GDM1 (cell line): ENCODE measurements around the gene ZNF750.

Source experiments
- DNase-seq: peaks from one replicate; lab custom pipeline; 2025; lab: John Stamatoyannopoulos, UW

ZNF750 gene

DNA sequence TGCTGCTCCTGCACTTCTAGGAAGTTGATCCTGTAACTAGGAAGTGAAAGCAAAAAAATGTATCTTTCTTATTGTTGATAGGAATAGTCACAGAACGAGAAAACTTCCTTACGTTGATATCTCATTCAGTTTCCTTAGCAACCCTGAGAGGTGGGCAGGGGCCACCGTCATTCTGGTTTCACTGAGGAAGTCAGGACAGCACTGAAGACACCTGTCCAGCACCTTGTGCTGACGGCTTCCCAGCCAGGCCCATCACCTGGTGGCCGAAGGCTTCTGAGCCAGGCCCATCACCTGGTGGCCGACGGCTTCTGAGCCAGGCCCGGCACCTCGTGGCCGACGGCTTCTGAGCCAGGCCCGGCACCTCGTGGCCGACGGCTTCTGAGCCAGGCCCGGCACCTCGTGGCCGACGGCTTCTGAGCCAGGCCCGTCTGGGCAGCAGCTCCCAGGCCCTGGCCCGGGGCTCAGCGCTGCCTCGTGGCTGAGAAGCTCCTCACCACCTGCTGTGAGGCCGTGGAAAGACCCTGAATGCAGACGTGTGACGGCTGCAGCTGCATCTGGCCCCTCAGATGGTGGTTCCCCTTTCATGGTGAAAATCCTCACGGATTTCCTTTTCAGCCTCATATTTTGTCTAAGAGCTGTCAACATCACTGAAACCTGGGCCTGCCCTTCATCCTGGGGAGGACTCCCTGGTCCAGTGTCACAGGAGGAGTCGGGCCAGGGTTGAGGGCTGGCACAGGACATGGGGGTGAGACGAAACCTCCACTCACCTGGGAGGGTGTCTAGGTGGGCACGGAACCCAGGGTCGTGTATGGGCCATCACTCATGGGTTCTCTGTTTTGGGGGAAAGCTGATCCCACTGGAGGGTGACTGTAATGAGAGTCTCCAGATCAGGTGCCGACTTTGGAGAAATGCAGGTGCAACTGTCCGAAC, 33.0 kb upstream of the ZNF750 start:
- no peak for DNase-seq

- DNase-seq = no peak
Measured at GRCh38 chr17:82871776-82872561, 32.1 kb upstream of the ZNF750 start.

DNA sequence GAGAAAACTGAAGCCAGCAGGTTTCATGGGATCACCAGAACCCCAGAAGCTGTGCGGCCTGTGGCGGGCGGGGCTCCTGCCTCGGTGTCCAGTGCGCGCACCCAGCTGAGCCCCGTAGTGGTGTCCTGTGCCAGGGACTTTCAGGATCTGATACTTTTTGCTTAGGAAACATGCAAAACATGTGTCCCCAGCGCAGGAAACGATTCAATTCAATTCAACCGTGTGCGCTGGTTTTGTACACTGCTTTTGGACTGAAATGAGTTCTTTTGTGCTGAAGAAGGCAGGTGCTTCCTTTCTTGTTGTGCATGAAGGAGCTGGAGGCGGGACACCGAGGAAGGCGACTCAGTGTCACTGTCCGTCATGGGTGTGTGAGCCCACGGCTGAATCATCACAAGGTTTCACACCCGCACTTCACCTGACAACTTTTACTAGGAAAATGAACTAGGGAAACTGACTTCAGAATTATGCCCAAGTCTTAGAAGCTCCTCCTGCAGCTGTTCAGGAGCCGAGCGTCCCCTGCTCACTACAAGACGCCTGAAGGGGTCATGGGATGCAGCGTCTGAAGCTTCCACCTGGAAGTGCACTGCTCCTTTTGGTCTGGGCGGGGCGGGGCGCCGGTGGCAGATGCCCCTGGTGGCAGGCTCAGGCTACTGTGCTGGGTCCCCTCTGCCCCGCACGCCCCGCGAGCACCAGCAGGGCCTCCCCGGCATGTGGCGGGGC, 31.4 kb upstream of the ZNF750 start:
- no peak for DNase-seq

GRCh38 chr17:82870541-82870940, 30.7 kb upstream of the ZNF750 start:
- DNase-seq = no peak

DNA sequence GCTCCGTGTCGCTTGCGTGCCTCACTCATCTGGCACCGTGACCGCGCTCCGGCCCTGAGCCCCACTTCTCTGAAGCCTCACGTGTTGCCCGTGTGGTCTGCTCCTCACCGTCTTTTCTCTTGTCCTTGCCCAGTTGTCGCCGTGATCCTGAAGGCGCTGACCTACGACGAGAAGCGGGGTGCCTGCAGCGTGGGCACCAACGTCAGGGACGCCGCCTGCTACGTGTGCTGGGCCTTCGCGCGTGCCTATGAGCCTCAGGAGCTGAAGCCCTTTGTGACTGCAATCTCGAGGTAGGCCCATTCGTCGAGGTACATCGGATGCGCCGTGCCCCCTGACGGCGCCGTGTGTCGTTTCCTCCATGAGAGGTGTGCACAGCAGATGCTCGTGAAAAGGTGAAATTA, 30.3 kb upstream of the ZNF750 start:
- no peak for DNase-seq

DNA sequence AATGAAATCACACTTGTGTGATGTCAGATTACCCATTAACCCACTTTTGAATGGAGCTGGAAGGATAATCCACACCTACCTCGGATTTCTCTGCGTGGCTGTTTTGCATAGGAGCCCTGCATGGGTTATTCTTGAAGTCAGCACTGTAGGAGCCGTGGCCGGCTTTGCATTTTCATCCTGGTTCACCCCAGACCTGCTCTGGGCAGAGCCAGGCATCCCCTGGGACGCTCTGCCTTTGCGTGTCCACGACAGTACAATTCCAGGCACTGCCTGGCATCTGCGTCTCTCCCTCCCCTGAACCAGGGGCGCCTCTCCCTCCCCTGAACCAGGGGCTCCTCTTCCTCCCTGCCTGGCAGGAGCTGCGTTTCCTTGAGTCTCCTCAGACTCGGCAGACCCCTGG, 29.7 kb upstream of the ZNF750 start:
- DNase-seq = no peak

DNA sequence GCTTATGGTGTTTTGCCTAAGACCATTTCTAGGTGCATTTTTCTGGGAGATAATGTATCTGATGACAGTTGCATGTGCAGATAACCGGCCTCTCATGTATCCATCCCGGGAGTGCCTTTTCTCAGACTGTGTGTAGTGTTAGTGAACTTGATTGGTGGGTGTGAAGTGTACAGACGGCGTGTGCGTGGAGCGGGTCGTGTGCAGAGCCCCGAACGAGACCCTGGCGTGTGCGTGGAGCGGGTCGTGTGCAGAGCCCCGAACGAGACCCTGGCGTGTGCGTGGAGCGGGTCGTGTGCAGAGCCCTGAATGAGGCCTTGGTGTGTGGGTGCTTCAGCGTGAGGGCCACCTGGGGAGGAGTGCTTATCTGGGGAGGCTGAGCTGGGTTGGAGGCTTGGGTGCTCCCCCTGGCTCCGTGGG, 28.9 kb upstream of the ZNF750 start:
- no peak for DNase-seq

- no peak for DNase-seq
Measured at GRCh38 chr17:82867763-82868325, 28.0 kb upstream of the ZNF750 start.

- DNase-seq = no peak
Measured at GRCh38 chr17:82866590-82867191, 26.9 kb upstream of the ZNF750 start.

- DNase-seq = no peak
Measured at GRCh38 chr17:82865774-82866395, 26.1 kb upstream of the ZNF750 start.

GRCh38 chr17:82865274-82865673, 25.5 kb upstream of the ZNF750 start:
- DNase-seq = no peak

GRCh38 chr17:82864713-82865248, 25.0 kb upstream of the ZNF750 start:
- no peak for DNase-seq

GRCh38 chr17:82863941-82864712, 24.3 kb upstream of the ZNF750 start:
- DNase-seq = peak; percentile 73

GRCh38 chr17:82863383-82863940, 23.6 kb upstream of the ZNF750 start:
- no peak for DNase-seq

- DNase-seq = no peak
Measured at GRCh38 chr17:82862737-82863382, 23.0 kb upstream of the ZNF750 start.

DNA sequence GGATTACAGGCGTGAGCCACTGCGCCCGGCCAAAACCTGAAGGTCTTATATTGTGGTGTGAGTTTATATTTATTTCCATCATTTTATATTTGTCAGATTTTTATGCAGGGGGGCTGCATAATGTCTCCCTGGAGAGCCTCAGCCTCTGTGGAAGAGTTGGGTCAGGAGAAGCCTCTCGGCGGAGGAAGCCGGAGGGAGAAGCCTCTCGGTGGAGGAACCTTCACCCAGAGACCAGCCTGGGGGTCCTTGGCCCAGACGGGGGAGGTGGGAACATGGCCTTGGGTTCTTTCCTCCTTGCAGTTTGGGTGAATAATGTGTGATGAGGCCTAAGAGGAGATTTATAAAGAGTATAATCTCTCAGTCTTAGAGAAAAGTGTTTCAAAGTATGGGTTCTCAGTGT, 22.4 kb upstream of the ZNF750 start:
- DNase-seq = no peak

GRCh38 chr17:82861393-82861775, 21.6 kb upstream of the ZNF750 start:
- DNase-seq = no peak

GRCh38 chr17:82860606-82861392, 21.0 kb upstream of the ZNF750 start:
- DNase-seq = no peak
